ENCODE measurements around the gene HIPK2.
"Not testable (repeated sequence)": the region's sequence is repeated elsewhere in the genome, so short reads cannot be mapped to it uniquely, and the experiment has no call there.

HIPK2 gene

DNA sequence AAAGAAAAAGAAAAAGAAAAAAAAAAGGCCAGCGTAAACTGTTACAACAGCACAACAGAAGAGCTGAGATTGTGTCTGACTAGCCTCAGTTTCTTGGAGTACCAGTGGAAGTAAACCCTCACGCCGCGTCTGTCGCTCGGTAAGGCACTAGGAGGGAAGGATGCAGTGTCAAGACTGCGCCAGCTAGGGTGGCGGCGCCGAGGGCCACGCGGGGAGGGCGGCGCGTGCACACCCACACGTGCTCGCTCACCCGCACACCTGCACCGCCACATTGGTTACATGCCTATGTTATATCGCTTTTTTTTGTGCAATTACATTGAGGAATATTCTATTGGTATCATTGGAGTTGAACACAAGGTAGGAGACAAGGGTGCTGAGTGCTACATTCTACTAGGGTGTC, 206.1 kb downstream of the HIPK2 start:
- no peak for DNase-seq (ENCODE audit: low read depth in 2 of 3, low spot score in 1 of 3)

DNA sequence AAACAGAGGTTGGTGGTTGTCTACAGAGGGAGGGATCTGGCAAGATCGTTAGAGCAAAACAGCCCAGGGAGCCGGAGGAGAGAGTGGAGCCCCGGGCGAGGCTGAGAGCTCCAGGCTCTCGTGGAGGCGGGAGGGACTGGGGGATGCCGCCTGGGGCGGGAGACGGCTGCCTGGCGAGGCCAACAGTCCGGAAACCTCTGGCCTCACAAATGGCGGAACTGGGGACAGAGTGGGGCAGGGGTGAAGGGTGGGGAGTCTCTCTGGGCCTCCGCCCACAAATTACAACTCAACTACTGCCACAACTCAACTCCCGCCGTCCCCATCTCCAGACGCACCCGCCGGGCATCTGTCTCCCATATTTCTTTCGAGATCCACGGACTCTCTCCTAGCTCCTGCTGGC, 206.6 kb downstream of the HIPK2 start:
- no peak for DNase-seq (ENCODE audit: low read depth in 2 of 3, low spot score in 1 of 3)

- DNase-seq (ENCODE audit: low read depth in 2 of 3, low spot score in 1 of 3), result no peak
Measured at GRCh38 chr7:139570626-139571025, 207.2 kb downstream of the HIPK2 start.

DNA sequence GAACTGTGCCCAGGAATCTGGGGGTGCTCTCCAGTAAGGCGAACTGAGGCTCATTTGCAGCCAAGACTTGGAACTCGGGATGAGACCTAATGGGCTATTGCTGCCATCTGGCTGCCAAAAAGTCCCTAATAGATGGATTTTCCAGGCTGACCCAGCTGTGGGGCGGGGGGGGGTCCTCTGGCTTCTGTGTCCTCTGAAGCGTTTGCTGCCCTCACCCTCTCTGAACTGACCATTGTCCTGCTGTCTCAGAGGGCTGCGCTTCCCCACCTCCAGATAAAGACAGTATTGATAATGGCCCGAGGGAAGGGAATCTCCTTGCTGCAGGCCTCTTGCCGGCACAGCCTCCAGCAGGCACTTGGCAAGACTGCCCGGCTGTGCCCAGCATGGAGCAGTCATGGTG, 207.7 kb downstream of the HIPK2 start:
- DNase-seq (ENCODE audit: low read depth in 2 of 3, low spot score in 1 of 3), result no peak

DNA sequence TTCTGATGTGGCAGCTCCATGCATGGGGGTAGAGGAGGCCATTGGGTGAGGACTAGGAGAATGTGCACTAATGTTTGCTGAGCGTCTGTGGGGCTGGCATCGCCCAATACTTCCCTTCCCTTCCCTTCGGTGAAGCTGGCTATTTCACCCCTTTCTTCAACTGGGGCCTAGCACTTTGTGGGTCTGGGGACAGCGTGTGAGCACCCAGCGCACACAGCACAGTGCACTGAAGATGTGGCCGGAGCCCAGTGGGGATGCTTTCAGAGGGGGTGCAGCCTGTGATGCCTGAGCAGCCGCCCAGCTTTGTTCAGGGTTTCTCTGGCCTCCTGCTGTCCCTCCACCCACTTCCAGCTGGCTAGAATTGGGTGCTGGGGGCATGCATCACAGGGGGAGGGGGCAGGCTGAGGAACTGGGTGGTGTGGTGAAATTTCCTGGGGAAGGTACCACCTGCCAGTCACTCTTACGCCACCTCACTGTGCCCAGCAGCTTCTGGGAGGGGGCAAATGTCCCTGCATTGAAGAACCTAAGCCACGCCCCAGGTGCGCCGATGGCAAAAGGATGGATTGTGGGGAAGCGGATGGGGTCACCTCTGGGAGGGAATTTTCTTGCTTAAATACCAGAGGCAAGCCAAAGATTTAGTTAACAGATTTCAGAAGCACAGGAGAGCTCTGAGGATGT, 208.8 kb downstream of the HIPK2 start:
- DNase-seq (ENCODE audit: low read depth in 2 of 3, low spot score in 1 of 3), result no peak

DNA sequence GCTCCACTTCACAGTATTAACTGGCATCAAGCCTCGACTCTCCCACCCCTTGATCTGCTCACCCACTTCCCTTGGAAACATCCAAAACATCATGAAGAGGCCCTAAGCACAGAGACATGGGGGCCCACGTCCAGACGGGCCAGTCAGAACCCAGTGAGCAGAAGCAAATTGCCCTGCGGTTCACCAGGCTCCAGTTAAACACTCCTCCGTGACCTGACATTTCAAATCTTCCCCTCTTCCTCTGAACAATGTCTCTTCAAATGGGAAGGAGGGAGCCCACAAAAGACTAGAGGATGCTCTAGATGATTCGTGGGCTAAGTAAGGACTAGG, 209.5 kb downstream of the HIPK2 start:
- no peak for DNase-seq (ENCODE audit: low read depth in 2 of 3, low spot score in 1 of 3)

DNA sequence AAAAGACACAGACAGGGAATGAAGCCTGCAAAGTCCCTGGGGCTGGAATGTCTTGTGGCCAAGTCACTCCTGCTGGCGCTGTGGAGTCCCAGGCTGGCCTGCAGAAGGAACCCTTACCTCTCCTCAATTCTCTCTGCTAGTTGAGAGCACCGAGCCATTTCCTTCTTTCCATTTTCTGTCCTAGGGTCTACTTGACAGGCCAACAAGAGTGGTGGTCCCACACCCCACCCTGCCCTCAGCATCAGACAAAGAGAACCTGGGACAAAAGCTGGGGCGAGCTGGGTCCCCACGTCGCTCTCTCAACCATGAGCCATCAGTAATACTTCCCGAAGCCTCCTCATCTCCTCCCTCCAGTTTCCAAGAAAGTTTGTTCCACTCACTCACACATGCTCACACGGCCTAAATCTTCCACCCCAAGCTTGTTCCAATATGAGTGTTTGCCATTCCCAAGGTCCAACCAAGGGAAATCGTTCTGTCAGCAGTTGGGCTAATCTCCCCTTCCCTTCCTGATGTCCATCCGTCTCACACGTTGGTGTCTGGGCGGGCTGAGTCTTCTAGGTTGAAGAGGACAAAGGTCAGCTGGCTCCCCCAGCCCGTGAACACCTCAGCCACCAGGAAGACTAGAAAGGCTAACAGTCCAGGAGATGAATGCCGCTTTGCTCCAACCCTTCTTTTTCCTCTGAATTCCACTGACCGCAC, 210.0 kb downstream of the HIPK2 start:
- DNase-seq (ENCODE audit: low read depth in 2 of 3, low spot score in 1 of 3), result no peak

GRCh38 chr7:139566736-139567646, 210.8 kb downstream of the HIPK2 start:
- DNase-seq (ENCODE audit: low read depth in 2 of 3, low spot score in 1 of 3), result no peak

GRCh38 chr7:139566075-139566474, 211.7 kb downstream of the HIPK2 start:
- no peak for DNase-seq (ENCODE audit: low read depth in 2 of 3, low spot score in 1 of 3)

- DNase-seq (ENCODE audit: low read depth in 2 of 3, low spot score in 1 of 3), result no peak
Measured at GRCh38 chr7:139563856-139564255, 213.9 kb downstream of the HIPK2 start.

GRCh38 chr7:139562961-139563565, 214.7 kb downstream of the HIPK2 start:
- no peak for DNase-seq (ENCODE audit: low read depth in 2 of 3, low spot score in 1 of 3)

DNA sequence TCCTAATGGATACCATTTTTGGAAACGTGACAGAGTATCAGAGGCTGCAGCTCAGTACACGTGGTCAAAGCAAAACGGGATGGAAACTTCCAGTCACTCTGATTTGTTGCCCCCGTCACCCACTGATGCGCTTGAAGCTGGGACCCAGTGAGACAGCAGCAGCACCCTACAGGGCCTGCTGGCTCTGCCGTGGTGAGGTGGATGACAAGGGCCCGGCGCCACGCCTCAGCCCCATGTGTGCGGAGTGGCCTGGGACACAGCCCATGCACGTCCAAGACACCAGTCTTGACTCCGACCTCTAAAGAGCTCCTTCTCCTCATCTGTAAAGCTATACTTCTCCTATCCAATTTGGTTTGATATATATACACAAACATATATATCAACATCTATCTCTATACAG, 215.3 kb downstream of the HIPK2 start:
- DNase-seq (ENCODE audit: low read depth in 2 of 3, low spot score in 1 of 3), result no peak

GRCh38 chr7:139560678-139561077, 217.1 kb downstream of the HIPK2 start:
- no peak for DNase-seq (ENCODE audit: low read depth in 2 of 3, low spot score in 1 of 3)

GRCh38 chr7:139560199-139560598, 217.6 kb downstream of the HIPK2 start:
- no peak for DNase-seq (ENCODE audit: low read depth in 2 of 3, low spot score in 1 of 3)

GRCh38 chr7:139559364-139560105, 218.3 kb downstream of the HIPK2 start:
- no peak for DNase-seq (ENCODE audit: low read depth in 2 of 3, low spot score in 1 of 3)

DNA sequence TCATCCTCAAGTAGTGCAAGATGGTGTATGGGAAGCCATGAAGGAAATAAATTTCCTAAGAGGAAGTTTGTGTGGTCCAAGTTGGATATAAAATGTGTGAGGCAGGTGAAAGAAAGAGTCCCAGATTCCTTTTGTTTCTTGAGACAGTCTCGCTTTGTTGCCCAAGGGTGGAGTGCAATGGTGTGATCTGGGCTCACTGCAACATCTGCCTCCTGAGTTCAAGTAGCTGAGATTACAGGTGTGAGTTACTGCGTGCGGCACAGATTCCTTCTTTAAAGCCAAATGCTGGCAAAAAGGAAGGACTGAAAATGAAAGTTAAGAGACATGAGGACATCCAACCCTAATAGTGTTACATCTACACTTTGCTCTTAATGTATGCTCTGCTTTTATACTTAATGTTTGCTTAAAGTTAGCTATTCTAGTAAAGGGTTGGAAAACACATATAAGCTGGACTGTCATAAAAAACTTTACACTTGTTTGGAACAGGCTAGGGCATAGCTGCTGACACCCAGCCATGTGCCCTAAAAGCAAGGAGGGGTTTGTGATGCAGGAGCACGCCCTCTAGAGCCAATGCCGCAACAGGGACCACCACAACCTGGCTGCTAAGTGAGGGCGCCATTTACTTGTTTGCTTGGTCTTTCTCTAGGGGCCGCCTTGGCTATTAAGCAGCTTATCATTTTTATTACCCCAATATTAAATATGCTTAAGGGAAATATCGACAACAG, 219.8 kb downstream of the HIPK2 start:
- DNase-seq (ENCODE audit: low read depth in 2 of 3, low spot score in 1 of 3), result no peak

DNA sequence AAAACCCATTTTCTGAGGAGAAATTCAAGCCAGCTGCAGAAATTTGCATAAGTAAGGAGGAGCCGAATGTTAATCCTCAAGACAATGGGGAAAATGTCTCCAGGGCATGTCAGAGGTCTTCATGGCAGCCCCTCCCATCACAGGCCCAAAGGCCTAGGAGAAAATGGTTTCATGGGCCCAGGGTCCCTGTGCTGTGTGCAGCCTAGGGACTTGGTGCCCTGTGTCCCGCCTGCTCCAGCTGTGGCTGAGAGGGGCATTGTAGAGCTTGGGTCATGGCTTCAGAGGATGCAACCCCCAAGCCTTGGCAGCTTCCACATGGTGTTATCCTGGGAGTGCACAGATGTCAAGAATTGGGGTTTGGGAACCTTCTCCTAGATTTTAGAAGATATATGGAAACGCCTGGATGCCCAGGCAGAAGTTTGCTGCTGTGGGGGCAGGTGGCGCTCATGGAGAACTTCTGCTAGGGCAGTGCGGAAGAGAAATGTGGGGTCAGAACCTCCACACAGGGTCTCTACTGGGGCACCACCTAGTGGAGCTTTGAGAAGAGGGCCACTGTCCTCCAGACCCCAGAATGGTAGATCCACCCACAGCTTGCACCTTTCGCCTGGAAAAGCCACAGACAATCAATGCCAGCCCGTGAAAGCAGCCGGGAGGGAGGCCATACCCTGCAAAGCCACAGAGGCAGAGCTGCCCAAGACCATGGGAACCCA, 223.7 kb downstream of the HIPK2 start:
- not testable (repeated sequence) for DNase-seq (ENCODE audit: low read depth in 2 of 3, low spot score in 1 of 3)

DNA sequence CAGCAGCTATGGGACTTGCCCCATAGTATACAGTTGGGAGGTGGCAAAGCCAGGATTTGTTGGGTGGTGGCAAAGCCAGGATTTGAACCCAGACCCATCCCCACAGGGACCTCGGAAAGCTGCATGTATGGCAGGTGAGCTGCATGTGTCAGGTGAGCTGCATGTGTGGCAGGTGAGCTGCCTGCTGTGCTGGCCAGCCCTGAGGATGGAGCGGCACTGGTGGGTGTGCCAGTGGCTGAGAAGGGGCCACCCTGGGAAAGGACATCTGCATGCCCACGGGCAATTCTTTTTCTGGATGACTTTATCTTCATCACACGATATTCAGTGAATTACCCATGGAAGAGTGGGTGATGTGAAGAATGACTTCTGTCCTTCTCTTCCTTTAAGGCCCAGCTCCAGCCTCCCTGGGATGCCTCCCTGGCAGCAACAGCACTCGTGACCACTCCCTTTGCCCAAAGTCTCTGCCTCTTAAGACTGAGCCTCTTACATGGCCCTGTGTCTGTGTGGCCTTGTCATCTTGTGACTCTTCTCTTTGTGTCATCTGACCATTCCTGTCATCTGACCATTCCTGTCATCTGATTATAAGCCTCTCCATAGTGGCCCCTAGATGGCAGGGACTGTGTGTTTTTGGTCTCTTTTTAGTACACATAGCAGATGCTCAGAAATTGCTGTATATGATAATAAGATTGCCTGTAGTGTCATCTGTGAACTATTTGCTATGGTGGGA, 229.3 kb downstream of the HIPK2 start:
- no peak for DNase-seq (ENCODE audit: low read depth in 2 of 3, low spot score in 1 of 3)

GRCh38 chr7:139544645-139545044, 233.2 kb downstream of the HIPK2 start:
- no peak for DNase-seq (ENCODE audit: low read depth in 2 of 3, low spot score in 1 of 3)

Data from stimulated activated CD4-positive, alpha-beta T cell treated with anti-CD3 and anti-CD28 coated beads, Interleukin-12 subunit alpha, Interleukin-12 subunit beta, amount 100 ng/mL, for 48 hours (primary cell).